Liver (tissue), 3 donors: ENCODE measurements around the gene SEMA5A.

Experiments used
- EGR1 ChIP-seq, 2 donors: IDR thresholded peaks; 2 replicates each; pipeline ENCODE4 v1.6.1; 2016 to 2018; ENCODE audit warnings: antibody characterized with exemption in 2 of 2, low read depth in 2 of 2
- FOXA1 ChIP-seq: IDR thresholded peaks from 2 replicates; pipeline ENCODE4 v1.6.1; 2016; ENCODE audit warnings: antibody characterized with exemption
- GABPA ChIP-seq, 2 donors: IDR thresholded peaks in 1 of 2; conservative IDR thresholded peaks in 1 of 2; 2 replicates each; pipeline ENCODE4 v1.6.1; 2016; ENCODE audit warnings: antibody characterized with exemption in 2 of 2, mild to moderate bottlenecking in 1 of 2, moderate library complexity in 1 of 2
- JUND ChIP-seq, 2 donors: IDR thresholded peaks; 2 replicates each; pipeline ENCODE4 v1.6.1; 2016; ENCODE audit warnings: antibody characterized with exemption in 2 of 2
- NR2F2 ChIP-seq: IDR thresholded peaks from 2 replicates; pipeline ENCODE4 v1.6.1; 2016; ENCODE audit warnings: antibody characterized with exemption
- RAD21 ChIP-seq, 2 donors: IDR thresholded peaks; 2 replicates each; pipeline ENCODE4 v1.6.1; 2016; ENCODE audit warnings: antibody characterized with exemption in 2 of 2, mild to moderate bottlenecking in 2 of 2
- SP1 ChIP-seq: IDR thresholded peaks from 2 replicates; pipeline ENCODE4 v1.6.1; 2018; ENCODE audit warnings: antibody characterized with exemption, mild to moderate bottlenecking
- TAF1 ChIP-seq: conservative IDR thresholded peaks from 2 replicates; pipeline ENCODE4 v1.6.1; 2016; ENCODE audit warnings: antibody characterized with exemption, mild to moderate bottlenecking
- YY1 ChIP-seq: IDR thresholded peaks from 2 replicates; pipeline ENCODE4 v1.6.1; 2016; ENCODE audit warnings: antibody characterized with exemption, mild to moderate bottlenecking
- TF ChIP-seq, protein P1 (sequence below): fragments of 150-350 bp; IDR thresholded peaks from 2 replicates; pipeline ENCODE4 v1.5.1; 2017; ENCODE audit warnings: improper control_type of control experiment, low read depth, low read length; ENCODE audit not compliant: missing input control
- TF ChIP-seq, protein P2 (sequence below): IDR thresholded peaks from 2 replicates; pipeline ENCODE4 v1.6.1; 2016; ENCODE audit warnings: antibody characterized with exemption, mild to moderate bottlenecking
- TF ChIP-seq, protein P3 (sequence below): IDR thresholded peaks from 2 replicates; pipeline ENCODE4 v1.6.1; 2016; ENCODE audit warnings: antibody characterized with exemption
- donor health status: healthy.
- donor health status: healthy.

DNA sequence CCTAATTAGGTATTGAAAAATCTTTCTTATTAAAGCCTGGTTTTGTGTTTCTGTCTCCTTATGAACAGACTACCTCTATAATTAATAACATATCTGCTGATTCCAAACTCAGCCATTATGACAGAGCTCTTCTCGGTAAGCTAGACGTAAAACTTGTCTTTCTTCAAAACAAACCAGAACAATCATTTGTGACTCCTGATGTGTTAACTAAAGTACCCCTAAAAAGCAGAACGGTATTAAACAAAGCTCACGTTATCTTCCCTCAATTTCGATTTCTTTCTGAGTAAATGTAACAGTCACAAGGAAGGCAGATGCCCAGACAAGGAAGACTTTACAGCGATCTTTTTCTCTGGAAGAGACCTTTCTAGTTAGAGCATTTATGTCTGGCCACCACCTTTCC is 1.8 kb downstream of the SEMA5A start:
- no peak for TF ChIP-seq RAD21 (IDR thresholded peaks at IDR 0.05)
- TF ChIP-seq, protein P1, sequence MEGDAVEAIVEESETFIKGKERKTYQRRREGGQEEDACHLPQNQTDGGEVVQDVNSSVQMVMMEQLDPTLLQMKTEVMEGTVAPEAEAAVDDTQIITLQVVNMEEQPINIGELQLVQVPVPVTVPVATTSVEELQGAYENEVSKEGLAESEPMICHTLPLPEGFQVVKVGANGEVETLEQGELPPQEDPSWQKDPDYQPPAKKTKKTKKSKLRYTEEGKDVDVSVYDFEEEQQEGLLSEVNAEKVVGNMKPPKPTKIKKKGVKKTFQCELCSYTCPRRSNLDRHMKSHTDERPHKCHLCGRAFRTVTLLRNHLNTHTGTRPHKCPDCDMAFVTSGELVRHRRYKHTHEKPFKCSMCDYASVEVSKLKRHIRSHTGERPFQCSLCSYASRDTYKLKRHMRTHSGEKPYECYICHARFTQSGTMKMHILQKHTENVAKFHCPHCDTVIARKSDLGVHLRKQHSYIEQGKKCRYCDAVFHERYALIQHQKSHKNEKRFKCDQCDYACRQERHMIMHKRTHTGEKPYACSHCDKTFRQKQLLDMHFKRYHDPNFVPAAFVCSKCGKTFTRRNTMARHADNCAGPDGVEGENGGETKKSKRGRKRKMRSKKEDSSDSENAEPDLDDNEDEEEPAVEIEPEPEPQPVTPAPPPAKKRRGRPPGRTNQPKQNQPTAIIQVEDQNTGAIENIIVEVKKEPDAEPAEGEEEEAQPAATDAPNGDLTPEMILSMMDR: no peak
- TF ChIP-seq JUND (IDR thresholded peaks at IDR 0.05): no peak
- TF ChIP-seq YY1: no peak
- TF ChIP-seq, protein P2, sequence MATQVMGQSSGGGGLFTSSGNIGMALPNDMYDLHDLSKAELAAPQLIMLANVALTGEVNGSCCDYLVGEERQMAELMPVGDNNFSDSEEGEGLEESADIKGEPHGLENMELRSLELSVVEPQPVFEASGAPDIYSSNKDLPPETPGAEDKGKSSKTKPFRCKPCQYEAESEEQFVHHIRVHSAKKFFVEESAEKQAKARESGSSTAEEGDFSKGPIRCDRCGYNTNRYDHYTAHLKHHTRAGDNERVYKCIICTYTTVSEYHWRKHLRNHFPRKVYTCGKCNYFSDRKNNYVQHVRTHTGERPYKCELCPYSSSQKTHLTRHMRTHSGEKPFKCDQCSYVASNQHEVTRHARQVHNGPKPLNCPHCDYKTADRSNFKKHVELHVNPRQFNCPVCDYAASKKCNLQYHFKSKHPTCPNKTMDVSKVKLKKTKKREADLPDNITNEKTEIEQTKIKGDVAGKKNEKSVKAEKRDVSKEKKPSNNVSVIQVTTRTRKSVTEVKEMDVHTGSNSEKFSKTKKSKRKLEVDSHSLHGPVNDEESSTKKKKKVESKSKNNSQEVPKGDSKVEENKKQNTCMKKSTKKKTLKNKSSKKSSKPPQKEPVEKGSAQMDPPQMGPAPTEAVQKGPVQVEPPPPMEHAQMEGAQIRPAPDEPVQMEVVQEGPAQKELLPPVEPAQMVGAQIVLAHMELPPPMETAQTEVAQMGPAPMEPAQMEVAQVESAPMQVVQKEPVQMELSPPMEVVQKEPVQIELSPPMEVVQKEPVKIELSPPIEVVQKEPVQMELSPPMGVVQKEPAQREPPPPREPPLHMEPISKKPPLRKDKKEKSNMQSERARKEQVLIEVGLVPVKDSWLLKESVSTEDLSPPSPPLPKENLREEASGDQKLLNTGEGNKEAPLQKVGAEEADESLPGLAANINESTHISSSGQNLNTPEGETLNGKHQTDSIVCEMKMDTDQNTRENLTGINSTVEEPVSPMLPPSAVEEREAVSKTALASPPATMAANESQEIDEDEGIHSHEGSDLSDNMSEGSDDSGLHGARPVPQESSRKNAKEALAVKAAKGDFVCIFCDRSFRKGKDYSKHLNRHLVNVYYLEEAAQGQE: no peak
- TF ChIP-seq SP1: no peak
- TF ChIP-seq, protein P3, sequence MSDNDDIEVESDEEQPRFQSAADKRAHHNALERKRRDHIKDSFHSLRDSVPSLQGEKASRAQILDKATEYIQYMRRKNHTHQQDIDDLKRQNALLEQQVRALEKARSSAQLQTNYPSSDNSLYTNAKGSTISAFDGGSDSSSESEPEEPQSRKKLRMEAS: no peak
- no peak for TF ChIP-seq EGR1 (IDR thresholded peaks at IDR 0.05; ENCODE audit: low read depth in 2 of 2)
- no peak for TF ChIP-seq FOXA1
- TF ChIP-seq TAF1: no peak
- TF ChIP-seq NR2F2: no peak
- no peak for TF ChIP-seq GABPA (IDR thresholded peaks at IDR 0.05 in 1 of 2, conservative IDR thresholded peaks at IDR 0.05 in 1 of 2)
